AG10803 (cell line): ENCODE data around the gene PFKFB1.

ENCODE experiments used
- DNase-seq: peaks from one replicate; pipeline ENCODE4 v3.0.0; 2010; ENCODE audit warnings: low read depth
- H3K4me3 ChIP-seq: 2 replicates; pipeline ENCODE4 v1.5.1; 2011; ENCODE audit warnings: mild to moderate bottlenecking, low read length, control low read depth
- TF ChIP-seq, protein P1 (sequence below): conservative IDR thresholded peaks from 2 replicates; pipeline ENCODE4 v1.5.1; 2011; ENCODE audit warnings: mild to moderate bottlenecking, low read length, control low read depth, inconsistent platforms

The PFKFB1 gene

DNA sequence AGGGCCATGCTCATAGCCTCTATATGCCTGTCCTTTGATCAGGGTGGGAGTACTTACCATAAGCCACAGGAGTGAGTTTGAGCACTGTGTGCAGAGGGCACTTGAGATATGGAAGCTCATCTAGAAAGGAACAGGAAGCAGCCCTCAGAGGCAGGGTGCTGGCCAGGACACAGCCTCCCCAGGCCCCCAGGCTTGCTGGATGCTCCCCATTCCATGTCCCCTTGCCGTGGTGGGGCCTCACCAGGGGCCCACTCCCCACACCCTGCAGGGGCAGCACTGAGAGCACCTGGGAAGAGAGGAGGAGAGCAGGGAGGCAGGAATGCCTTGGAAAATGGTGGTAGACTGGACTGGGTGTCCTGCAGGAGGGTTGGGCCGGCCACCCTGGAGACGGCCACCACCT, 59.1 kb downstream of the PFKFB1 start:
- no peak overlapping the region for H3K4me3 ChIP-seq
- no peak for DNase-seq
- TF ChIP-seq, protein P1, sequence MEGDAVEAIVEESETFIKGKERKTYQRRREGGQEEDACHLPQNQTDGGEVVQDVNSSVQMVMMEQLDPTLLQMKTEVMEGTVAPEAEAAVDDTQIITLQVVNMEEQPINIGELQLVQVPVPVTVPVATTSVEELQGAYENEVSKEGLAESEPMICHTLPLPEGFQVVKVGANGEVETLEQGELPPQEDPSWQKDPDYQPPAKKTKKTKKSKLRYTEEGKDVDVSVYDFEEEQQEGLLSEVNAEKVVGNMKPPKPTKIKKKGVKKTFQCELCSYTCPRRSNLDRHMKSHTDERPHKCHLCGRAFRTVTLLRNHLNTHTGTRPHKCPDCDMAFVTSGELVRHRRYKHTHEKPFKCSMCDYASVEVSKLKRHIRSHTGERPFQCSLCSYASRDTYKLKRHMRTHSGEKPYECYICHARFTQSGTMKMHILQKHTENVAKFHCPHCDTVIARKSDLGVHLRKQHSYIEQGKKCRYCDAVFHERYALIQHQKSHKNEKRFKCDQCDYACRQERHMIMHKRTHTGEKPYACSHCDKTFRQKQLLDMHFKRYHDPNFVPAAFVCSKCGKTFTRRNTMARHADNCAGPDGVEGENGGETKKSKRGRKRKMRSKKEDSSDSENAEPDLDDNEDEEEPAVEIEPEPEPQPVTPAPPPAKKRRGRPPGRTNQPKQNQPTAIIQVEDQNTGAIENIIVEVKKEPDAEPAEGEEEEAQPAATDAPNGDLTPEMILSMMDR: no peak

DNA sequence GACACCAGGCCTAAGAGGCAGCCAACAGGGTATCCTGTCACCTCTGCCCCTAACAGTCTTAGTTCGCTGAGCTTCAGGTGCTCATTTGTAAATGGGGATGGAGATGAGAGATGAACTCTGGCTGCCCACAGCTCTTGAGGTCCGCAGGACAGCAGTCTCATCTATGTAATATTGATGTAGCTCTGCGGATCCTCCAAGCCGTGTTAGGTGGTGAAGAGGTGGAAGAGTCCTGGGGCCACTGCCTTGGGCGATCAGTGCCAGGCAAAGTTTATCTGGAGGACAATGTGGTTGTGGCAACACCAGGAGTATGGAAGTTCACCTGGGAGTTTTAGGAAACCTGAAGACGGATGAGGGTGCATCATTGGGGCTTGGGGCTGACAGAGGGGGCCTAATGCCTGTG, 59.9 kb downstream of the PFKFB1 start:
- DNase-seq: no peak
- H3K4me3 ChIP-seq: no peak overlapping the region
- TF ChIP-seq, protein P1: no peak

DNA sequence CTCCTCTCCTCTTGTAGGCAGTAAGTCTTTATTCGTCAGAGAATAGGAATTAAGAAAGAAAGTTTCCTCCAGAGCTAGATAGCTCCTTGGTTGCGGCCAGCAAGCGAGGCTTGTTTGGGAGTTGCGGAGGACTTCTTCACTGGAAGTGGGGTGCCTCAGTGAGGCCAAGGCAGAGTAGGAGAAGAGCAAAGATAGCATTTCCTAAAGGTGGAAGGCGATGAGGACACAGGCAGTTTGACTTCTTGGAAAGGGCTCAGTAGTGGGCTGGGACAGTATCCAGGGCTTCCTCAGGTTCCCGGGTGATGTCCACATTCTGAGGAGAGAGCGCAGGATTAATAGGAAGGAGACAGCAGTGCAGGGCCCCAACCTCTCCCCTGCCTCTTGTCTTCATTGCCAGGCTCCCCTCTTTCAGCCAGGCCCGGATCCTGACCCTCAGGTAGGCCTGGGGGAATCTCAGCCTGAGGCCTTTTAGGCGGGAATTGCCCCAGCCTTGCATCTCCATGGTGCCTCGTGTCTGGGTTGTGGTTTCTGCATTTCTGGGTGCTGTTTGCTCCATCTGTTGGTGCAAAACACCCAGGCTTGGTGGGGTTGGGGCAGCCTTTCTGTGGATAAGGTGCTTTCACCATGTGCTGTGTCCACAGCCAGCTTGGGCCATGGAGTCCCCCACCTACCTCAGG, 60.7 kb downstream of the PFKFB1 start:
- TF ChIP-seq, protein P1: no peak
- H3K4me3 ChIP-seq: no peak overlapping the region
- no peak for DNase-seq

DNA sequence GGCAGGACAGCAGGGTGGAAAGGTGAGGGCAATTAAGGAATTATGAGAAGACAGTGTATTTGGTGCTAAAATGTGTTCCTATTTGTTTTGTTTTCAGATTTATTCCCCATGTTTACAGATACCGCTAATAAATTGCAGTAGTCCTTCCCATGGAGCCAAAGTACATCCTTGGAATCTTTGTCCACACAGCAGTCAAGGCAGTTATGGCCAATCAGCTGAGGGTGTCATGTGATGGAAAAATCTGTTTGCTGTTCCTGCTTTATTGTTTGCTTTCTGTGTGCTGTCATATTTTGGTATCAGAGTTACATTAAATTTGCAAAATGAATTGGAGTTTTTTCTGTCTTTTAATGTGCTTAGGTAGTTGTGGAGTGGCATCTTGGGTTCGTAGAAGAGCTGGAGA, 62.9 kb downstream of the PFKFB1 start:
- no peak overlapping the region for H3K4me3 ChIP-seq
- no peak for DNase-seq
- TF ChIP-seq, protein P1: no peak

DNA sequence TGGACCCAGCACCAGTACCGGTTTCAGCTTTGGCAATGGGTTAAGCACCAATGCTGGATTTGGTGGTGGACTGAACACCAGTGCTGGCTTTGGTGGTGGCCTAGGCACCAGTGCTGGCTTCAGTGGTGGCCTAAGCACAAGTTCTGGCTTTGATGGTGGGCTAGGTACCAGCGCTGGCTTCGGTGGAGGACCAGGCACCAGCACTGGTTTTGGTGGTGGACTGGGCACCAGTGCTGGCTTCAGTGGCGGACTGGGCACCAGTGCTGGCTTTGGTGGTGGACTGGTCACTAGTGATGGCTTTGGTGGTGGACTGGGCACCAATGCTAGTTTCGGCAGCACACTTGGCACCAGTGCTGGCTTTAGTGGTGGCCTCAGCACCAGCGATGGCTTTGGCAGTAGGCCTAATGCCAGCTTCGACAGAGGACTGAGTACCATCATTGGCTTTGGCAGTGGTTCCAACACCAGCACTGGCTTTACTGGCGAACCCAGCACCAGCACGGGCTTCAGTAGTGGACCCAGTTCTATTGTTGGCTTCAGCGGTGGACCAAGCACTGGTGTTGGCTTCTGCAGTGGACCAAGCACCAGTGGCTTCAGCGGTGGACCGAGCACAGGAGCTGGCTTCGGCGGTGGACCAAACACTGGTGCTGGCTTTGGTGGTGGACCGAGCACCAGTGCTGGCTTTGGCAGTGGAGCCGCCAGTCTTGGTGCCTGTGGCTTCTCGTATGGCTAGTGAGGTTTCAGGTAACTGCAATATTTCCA, 63.5 kb downstream of the PFKFB1 start:
- H3K4me3 ChIP-seq: no peak overlapping the region
- DNase-seq: no peak
- TF ChIP-seq, protein P1: no peak

DNA sequence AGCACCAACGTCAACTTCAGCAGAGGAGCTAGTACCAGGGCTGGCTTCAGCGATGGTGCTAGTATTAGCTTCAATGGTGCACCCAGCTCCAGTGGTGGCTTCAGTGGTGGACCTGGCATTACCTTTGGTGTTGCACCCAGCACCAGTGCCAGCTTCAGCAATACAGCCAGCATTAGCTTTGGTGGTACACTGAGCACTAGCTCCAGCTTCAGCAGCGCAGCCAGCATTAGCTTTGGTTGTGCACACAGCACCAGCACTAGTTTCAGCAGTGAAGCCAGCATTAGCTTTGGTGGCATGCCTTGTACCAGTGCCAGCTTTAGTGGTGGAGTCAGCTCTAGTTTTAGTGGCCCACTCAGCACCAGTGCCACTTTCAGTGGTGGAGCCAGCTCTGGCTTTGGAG, 65.1 kb downstream of the PFKFB1 start:
- no peak overlapping the region for H3K4me3 ChIP-seq
- TF ChIP-seq, protein P1: no peak
- DNase-seq: no peak

DNA sequence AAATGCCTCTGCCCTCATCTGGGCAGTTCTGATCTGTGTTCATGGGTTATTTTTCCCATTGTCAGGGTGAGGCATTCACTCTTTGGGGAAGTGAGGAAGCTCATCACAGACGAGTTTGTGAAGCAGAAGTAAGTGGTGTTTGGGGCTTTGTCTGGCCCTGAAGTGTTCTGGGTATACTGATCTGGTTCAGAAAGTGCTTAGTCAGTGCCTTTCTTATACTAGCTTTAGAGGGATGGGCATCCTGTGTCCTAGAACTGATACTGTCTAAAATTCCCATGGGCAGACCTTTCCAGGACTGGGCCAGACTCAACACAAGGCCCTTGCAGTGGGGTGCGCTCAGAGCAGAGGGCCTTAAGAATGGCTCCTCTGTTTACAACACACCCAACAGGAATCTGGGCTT, 67.0 kb downstream of the PFKFB1 start:
- H3K4me3 ChIP-seq: no peak overlapping the region
- TF ChIP-seq, protein P1: no peak
- DNase-seq: no peak
